HG03457 (cell line): ENCODE results near the gene HOXA9.

Source experiments
- ATAC-seq: cut with Tn5 transposase; IDR thresholded peaks from one replicate; pipeline ENCODE4 v1.9.1; 2021; ENCODE audit warnings: moderate number of reproducible peaks; ENCODE audit not compliant: unreplicated experiment

HOXA9 gene

DNA sequence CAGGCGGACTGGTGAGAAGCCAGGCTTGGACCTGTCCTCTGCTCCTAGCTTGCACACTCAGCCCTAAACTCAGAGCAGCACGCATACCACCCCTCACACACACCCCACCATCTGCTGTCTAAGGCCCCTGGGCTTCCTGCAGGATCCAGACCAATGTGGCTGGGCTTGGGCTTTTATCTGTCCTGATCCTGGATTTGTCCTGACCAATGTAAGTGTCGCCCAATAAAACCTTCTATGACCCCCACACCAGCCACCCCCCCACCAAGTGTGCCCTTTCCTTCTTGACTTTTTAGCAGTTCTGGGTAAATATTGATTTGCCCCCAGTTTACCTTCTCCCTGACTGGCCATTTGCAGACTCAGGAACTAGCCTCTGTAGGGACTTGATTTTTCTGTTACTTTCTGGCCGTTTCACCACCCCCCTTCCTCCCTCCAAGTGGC is 36.3 kb upstream of the HOXA9 start:
- no peak for ATAC-seq

DNA sequence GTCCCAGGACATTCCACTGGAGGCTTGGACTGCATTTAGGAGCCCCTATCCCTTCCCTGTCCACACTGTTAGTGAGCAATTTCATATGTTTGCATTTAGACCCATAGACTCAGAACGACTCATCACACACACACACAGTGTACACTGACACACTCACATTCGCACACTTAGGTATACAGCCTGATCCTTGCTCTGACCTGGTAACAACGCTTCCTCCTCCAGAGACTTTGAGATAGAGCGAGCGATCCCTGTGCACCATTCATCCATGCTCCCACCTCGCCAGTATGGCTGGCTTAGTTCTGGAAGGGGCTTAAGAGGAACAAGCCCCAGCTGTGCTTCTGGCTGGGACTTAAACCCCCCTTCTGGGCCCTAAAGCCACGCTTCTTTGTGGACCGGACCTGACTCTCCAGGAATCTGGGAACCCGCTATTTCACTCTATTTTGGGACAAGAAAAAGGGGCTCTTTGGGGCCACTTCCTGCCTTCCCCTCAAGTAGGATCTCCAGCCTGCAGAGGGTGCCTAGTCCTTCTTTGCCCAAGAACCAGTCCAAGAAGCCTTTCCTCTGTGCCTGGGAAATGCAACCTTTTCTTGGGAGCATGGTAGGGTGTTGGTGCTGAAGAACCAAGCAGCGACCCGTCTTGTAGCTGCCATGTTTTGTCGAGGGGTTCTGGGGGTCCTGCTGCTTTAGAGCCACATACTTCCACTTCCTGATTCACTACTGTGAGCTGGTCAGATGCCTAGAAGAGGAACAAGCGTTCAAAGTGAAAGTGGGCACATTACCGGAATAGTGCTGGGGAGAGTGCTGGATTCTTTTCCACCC is 35.6 kb upstream of the HOXA9 start:
- ATAC-seq = no peak

DNA sequence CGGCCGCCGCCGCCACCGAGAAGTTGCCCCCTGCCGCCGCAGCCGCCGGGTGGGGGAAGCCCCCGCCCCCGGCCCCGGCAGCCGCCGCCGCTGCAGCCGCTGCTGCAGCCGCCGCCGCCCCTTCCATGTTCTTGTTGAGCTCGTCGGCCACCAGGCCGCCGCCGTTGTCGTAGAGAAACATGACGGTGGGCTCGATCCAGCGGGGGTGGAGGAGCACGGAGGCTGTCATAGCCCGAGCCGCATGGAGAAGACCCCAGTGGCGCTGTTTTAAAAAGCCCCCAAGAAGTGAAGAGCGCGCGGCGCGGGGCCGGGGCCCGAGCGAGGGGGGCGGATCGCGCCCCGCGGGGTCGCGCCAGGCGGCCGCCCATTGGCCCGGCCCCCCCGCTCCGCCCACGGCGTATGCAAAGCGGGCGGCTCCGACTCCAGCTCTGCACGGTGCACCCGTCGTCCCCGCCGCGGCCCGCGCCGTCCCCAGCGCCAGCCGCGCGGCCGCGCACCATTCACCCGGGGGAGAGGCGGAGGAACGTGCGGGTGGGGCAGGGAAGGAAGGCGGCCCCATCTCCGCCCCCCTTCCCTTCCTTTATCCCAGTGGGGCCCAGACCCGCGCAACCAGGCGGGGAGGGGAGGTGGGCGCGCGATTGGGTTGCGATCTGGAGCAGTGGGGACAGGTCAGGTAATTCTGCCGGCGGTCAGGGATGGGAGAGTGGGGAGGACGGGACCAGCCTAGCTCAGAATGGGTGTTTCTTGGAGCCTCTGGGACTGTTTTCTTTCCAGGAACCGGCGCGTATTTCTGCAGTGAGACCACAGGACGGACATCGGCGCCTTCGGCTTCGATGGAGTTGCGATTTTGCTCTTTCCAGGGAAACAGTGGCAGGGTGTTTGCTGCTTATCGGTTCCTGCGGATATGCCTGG is 34.8 kb upstream of the HOXA9 start, which contains the start of gene HOXA13:
HOXA13 (minus strand) TSS at position 243 of the 912 bp plus-strand sequence; CDS start at position 229, 14 bp downstream.
- no peak for ATAC-seq

DNA sequence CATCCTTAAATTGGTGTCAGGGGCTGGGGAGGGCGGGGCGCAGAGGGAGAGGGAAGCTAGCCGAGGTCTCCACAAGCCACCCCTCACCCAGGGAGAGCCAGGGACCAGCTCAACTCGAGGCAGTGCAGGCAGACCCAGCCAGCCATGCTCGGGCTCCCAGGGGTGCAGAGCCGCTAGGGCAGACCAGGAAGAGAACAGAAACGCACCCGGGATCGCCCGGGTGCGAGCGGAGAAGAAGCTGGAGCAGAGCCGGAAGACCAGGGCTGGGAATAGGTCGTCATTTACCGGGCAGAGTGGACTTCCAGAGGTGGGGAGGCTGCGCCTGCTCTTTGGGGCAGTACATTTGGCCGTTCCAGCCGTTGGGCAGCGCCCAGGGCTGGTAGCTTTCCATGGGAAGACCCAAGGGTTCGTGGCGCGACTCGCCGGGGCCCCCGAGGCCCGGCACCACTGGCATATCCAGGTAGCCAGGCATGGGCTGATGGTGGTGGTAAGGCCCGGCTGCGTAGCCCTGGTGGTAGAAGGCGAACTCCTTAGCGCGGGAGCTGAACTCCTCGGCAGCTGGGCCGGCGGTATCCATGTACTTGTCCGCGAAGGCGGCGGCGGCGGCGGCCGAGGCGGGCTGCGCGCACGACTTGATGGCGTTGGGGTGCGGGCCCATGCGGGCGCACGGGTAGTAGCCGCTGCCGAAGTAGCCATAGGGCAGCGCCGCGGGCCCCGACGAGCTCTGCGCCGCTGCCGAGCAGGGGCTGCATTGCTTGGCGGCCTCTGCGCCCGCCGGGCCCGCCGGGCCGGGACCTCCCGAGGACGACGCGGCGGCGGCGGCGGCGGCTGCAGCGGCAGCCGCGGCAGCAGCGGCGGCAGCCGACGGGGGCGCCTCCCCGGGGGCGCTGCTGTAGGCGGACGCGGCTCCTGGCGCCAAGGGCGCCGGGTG is 33.8 kb upstream of the HOXA9 start:
- no peak for ATAC-seq

DNA sequence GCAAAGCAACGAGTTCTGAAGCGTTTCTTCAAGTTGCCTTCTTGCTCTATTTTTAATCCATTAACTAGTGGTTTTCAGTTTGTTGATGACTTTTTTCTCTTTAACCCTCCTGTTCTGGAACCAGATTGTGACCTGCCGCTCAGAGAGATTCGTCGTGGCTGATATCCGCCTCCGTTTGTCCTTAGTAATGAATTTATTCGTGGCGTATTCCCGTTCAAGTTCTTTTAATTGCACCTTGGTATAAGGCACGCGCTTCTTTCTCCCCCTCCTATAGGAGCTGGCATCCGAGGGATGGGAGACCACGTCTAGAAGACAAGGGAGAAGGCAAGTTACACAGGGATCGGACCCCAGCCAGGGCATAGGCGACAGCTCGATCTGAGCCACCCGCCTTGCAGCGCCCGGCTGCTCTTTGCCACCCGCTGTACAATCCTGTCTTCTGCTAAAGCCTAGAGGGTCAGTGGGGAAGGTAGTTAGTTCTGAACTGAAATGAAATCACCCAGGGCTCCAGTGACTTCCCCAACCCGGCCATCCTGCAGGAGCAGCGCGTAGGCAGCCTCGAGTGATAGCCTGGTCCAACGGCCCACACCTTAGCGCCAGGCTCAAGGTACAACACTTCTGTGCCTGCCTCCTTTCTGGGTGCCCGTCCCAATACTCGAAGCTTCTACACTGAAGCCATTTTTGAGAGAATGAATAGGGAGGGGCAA is 33.0 kb upstream of the HOXA9 start:
- no peak for ATAC-seq

DNA sequence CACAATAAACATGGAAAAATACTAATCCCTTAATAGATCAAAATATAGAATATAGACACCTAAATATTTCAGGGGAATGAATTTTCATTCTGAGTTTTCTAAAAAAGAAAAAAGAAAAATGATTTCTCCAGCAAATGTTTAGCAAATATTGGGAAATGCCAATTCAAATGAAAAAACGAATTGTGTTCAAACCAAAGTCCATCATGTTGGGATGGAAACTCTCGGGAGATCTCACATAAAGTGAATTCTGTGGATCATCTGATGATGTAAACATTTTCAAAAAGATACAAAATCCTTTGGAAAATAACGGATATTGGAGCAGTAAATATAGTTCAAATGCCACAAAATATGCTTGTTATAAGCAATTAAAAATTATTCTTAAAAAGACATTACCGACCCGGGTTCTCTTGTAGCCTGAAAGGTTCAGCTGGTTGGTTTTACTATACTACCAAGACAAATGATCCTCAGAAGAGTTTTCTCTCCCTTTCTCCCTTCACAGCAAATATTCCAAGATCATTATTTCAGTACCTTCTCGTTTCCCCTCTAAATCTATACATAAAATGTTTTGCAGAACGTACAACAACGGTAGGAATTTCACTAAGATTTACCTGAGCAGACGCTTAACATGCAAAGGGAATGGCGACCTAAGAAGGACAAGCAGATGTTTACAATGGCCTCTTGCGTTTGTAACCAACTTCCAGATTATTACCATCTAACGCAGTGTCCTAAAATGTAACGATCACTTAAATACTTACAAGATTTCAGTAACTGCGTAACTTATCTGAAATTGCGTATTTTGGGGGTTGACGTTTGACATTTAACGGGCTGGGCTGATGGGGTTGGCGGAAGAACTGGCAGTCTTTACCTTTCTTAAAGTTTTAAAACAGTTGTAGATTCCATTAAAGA is 32.1 kb upstream of the HOXA9 start:
- ATAC-seq = no peak

DNA sequence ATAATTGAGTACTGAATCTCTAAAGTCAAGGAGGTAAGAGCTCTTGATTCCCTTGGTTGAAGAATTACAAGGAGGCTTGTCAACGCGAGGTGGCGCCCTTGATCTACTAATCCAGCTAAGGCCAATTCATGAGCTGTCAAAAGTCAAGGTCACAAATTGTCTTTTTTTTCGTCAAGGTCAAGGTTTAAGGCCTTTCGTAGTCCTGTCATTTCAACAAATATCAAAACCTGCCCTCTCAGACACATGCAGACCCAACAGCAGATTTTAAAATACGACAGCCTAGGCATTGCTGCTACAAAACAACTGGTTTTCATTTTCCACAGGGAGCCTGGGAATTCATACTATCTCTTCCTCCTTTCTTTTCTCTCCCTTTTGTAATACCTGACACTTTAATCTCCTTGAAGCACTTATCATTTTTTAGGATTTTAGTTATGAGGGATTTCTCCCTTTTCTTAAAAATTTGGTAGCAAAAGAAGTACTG is 31.0 kb upstream of the HOXA9 start:
- ATAC-seq = no peak

DNA sequence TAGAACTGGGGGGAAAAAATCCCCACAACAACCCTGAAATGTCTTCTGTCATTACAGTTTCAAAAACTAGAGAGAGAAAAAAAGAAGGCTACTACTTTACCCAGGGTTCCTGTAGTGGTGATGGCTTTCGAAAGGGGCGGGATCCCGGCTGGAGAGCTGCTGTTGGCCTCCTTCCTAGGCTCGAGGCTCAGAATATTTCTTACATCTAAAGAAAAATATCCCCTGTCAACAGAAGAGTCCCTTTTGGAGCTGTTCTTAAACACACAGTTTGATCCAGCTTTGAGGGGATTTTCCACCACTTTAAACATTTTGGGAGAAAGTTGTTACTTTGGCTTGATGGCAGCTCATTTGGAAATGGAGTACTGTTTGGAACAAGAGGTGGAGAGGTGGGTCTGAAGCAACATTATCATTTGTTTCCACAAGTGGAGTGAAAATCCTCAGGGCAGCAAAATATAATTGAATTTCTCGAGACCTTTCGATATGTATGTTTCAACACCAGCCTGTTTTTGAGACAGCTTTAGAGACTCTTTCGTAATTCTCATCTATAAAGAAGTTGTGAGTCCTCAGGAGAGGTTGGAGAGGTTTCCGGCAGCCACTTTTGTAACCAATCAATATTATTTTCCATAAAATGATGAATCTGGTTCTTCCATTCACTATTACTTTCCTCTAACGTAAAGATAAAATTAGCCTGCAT is 29.5 kb upstream of the HOXA9 start:
- no peak for ATAC-seq

DNA sequence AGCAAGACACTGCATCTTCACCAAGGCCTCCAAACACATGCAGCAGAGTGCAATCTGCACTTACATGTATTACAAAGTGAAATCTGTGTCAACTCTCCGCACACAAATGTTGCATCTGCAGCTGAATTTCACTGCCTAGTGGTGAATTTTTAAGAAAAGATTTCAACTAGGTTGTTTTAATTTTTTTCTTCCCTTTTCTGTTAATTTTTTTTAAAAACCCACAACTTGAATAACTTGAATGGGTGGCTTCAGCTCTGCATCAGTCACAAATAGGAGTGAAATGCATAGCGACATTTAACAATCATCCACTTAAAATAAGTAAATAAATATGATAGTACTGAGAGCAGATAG is 28.6 kb upstream of the HOXA9 start:
- ATAC-seq = no peak

DNA sequence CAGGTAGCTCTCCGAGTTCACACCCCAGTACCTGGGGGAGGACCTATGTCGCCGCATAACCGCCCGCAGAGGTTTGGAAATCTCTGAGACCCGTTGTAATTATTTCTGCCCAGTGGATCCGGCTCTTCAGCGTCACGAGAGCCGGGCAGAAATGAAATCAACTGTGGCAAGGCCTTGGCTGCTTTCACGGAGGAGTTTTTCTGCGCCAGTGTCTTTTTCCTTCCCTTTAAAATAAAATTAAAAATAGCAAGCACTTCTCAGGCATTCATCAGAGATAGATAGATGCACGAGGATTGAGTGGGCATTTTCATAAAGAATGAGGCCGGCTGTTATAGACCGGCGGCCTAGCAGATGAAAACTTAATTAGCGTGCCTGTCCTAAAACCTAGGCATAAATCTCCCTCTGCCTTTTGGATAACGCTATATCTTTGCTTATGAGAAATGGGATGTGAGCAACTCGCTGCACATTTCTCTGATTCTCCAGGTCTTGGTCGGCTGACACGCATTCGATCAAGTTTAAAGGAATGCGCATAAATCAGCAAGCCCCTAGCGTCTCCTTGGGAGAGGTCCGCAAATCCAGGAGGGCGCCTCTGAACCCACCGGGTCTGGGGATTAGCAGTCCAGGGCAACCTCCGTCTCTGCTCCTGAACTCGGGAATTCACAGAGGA is 28.1 kb upstream of the HOXA9 start:
- ATAC-seq = no peak

DNA sequence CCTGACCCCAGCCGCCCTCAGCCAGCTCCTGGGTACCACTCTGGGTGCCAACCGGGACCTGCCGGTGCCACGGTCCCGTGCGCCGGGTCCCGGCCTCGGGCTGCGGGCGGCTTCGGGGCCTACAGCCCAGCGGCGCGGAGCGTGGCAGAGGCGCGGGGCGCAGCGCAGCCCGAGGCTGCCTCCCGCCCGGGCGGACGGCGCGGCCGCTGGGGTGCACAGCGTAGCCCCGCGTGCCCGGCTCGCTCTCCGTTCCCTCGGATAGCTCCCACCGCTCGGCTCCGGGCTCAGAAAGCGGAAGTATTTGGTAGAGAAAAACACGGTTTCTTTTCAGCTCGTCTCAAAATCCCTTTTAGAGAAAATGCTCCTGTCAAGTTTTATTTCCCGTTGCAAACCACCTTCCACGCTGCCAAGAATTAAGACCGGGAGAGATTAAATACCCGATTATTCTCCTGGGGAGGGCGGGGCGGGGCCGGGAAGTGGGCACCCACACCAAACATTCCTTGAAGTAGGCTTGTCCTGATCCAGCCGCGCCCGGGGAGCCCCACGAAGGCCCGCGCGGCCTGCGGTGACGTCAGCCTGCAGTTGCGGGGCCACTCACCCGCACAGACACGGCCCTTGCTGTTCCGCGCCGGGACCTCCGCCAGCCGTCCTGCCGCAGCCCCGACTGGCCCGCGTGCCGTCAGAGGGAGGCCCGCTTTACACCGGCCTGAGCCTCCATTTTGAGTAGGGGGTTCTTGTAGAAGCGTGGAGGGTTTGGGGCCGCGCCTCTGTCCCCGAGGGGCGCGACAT is 27.4 kb upstream of the HOXA9 start:
- no peak for ATAC-seq

DNA sequence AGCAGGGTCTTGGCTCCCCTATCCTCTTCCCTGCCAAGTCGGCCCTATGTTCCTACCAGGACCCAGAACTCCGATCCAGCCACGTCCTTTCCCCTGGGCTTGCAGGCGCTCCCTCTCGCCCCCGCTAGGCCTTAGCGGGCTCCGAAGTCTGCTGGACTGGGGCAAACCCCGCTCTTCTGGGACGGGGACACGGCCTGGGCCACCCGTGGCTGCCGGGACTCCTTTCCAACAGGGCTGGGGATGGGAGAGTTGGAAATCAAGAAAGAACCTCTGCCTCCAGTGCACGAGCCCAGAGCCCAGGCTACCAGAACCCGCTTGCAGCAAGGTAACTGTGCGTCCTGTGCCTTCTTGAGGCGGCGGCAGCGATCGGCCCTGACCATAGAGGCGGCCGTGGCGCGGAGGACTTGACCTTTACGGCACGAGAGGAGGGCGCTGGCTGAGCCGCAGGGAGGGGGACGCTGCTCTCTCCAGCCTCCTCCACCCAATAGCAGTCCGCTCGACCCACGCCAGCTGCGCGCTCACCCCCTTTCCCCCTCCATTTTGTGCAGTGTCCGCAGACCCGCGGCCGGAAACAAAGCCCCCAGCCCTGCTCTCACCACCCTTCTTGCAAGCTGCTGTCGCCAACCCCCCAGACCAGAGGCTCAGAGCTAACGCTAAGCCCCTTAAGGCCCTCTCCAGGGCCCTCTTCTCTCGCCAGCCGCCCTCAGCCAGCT is 26.7 kb upstream of the HOXA9 start:
- ATAC-seq = no peak

DNA sequence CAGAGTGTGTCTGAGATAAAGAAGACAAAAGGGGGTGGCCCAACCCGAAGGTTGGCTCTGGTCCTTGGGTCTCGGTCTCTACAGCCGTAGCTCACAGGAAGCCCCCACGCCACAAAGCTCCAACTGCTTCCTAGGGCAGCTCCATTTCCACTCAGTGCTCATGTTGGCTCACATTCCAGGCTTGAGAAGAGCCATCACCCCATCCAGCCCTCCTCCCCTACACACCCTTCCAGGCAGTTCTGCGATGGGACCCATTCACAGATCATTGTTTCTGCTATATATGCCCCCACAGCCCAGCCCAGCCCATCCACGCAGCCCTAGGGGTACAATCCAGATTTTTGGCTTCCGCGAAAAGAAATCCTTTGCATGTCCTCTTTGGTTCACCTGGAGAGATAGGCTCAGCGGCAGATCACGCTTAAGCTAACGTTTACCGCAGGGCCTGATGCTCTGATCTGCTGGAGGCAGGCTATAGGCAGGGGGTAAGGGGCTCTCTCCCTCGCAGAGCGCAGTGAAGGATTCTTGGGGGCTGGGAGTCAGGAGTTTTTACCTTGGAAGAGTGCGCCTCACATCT is 25.9 kb upstream of the HOXA9 start:
- no peak for ATAC-seq

DNA sequence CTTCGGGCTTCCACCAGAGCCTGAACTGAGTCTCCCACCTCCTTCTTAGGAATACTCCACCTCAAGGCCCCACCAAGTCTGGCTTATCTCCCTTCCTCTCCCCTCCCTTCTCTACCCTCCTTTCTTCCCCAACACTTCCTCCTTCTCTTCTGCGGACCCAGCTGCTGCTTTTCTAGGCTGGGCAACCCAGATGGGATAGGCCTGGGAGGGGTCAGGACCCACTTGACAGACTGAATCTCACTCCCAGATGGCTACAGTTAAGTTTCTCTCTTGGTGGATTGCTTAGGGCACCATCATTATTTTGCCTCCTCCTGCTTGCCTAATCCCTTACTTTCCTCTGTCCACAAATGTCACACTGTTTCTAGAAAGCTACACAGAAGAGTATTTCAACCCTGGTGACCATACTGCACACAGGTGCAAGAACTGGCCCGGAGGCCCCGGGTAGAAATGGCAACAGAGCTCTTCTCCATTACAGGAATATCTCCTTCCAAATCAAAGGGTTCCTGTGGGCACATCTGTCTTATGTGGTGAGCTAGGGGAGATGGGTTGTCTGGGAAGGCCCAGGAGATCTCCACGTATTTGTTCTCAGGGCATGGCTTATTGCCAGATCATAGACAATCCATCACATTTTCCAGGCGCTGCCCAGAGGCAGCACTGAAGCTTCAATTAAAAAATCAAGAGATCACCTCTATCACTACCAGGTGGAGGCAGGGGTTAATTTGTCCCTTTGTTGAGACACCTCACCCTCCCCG is 24.8 kb upstream of the HOXA9 start:
- ATAC-seq = no peak

DNA sequence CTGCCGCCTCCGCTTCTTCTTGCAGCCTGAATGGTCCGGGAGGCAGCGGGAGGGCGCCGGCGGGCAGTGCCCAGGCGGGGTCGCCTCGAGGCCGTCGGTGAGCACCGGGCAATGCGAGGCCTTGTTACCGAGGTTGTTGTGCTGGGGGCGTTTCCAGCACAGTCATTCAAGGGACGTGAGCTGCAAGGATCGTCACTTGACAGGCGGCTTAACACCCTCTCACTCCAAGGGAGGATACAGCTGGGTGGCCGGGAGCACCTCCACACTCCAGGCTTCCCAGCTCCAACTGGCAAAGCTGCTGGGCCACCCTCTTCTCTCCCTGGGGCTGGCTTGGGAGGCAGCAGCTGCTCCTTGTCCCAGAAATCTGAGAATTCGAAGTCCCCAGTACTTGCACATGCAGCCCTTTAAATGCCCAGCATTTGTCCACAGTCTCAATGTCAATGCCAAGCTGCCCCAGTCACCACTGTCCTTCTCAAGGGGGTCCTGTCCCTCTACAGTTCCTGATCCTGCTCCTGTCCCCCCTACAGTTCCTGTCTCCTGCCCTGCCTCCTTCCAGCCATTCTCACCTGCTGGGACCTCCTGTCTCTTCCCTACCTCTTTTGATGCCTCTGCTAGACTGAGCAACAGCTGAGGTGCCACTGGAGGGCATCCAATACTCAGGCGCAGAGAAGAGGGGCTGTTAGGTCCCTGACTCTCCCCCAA is 24.1 kb upstream of the HOXA9 start:
- ATAC-seq = no peak
